GM18867 (cell line): ENCODE measurements around the gene TOMM70.

Experiments used
- ATAC-seq: cut with Tn5 transposase; IDR thresholded peaks from one replicate; pipeline ENCODE4 v1.9.1; 2021; ENCODE audit warnings: mild to moderate bottlenecking, moderate library complexity; ENCODE audit not compliant: unreplicated experiment

TOMM70 gene

DNA sequence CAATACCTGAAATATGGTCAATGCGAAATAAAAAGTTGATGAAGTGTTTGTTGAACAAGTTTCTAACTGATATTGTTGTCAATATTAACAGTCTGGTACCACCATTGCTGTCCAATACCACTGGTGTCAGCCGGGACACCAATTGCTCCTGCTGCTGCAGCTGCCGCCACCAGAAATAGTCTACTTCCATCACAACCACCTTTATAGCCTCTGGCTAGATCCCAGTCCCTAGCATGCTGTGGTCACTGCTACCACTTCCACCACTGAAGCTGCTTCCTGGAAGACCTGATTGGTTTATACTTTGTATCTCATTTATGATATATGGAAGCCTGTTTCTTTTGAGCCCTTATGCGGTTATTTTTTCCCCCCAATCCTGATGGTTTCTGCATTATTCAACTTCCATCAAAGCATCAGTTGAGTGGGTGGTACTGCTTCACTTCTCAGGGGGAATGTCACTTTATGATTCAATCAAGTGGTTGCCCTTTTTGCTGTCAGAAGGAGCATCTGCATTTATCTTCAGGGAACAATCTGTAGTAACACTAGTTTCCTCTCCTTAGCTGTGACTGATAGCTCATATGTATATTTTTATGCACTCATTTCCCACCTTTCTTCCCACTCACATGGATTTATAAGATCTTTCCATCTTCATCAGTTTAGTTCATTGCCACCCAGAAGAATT, 12.2 kb upstream of the TOMM70 start:
- no peak for ATAC-seq

DNA sequence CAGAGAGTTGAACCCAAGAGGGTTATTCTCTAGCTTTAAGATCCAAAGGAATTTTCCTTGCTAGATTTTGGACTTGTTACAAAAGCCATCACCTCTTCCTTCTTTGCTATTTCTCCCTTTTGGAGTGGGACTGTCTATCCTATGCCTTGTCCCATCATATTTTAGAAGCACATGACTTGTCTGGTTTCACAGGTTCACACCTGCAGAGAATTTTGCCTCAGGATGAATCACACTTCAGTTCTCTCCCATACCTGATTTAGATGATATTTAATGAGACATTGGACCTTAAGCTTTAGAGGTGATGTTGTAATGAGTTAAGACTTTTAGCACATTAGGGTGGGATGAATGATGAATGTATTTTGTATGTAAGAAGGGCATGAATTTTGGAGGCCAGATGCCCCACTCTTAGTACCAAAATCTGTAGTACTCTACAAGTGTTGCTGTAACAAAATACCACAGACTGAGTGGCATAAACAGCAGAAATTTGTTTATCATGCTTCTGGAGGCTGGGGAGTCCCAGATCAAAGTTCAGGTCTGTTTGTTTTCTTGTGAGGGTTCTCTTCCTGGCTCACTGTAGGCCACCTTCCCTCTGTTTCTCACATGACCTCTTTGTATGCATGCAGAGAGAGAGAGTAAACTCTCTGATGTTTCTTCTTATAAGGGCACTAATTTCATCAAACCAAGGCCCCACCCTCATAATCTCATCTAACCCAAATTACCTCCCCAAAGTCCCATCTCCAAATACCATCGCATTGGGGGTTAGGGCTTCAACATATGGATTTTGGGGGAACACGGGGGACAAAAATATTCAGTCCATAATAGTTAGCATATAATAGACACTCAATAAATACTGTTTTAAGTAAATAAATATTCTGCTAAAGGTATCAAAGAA, 10.4 kb upstream of the TOMM70 start:
- ATAC-seq: no peak

DNA sequence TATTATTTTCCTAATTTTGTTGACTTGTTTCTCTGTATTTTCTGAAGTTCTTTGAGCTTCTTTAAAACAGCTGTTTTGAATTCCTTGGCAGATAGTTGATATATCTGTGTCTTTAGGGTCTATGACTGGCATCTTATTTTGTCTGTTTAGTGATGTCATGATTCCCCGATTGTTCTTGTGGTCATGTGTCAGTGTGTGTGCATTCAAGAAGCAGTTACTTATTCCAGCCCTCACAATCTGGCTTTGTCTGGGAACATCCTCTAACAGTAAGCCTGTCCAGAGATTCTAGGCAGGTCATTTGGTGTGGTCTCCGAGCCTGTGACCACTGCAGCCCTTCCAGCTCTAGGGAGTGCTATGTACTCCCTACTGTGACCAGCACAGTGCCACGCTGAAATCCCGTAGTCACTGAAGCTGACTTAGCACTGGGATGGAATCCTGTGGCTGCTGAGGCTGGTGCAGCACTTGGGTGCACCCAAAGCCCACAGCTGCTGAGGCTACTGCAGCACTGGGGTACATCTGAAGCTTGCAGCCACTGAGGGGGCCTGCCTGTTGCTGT, 7.2 kb upstream of the TOMM70 start:
- ATAC-seq: no peak

DNA sequence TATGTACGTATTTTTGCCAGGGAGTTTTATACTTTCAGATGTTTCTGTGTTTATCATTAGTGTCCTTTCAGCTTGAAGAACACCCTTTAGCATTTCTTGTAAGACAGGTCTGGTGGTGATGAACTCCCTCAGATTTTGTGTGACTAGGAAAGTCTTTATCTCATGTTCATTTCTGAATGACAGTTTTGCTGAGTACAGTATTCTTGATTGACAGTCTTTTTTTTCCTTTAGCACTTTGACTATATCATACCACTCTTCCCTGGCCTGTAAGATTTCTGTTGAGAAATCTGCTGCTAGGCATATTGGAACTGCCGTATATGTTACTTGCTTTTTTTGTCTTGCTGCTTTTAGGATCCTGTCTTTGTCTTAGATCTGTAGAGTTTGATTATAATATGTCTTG, 6.3 kb upstream of the TOMM70 start:
- ATAC-seq: no peak

DNA sequence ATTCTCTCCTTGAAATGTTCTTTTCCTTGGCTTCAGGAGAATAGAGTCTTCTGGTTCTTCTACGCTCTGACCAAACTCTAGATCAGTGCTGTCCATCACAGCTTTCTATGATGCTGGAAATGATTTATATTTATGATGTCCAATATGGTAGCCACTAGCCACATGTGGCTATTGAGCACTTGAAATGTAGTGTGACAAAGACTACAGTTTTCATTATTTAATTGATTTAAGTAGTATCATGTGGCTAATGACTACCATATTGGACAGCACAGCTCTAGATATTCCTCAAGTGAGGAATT, 3.3 kb upstream of the TOMM70 start:
- no peak for ATAC-seq

DNA sequence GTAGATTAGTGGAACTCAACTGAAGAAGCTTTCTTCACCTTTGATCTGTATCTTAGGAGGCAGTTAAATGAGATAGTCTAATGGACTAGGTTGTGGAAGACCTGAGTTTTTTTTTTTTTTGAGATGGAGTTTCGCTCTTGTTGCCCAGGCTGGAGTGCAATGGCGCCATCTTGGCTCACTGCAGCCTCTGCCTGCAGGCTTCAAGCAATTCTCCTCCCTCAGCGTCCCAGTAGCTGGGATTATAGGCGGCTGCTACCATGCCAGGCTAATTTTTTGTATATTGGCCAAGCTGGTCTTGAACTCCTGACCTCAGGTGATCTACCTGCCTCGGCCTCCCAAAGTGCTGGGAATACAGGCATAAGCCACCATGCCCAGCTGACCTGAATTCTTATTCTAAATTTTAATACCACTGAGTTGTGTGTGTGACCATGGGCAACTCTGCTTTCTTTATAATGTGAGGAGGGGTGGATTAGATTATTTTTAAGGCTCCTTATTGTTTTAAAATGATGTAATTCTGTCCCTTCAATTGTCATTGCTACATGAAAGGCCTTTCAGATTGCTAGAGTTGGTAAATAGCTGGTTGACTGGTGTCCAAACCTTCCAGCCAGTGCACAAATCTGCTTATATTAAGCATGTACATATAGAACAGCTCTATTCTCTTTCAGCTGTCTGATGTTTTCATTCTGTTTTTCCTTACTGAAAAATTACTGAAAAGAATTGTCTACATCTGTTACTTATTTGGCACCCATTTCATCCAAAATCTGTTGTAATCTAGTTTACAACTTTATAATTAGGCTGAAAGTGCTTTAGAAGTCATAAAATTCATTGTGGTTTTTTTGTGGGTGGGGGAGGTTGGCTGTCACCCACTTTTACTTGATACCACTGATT, 2.7 kb upstream of the TOMM70 start:
- no peak for ATAC-seq

DNA sequence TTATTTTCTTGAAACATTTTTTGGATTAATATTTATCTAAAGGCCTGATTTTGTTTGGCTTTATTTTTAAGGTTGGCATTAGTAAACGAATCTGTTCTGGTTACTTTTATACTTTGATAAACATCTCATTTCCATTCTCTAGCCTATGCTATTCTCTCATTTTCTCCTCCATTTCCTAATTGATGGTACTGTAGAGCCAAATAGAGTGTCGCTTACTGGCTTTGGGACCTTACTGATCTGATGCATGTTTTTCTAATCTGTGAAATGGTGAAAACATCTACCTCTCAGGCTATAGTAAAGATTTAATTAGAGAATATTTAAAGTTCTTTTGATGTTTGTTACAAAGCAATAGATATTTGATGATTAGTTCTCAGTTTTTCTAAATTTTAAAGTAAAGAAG, 2.0 kb upstream of the TOMM70 start:
- ATAC-seq: no peak

DNA sequence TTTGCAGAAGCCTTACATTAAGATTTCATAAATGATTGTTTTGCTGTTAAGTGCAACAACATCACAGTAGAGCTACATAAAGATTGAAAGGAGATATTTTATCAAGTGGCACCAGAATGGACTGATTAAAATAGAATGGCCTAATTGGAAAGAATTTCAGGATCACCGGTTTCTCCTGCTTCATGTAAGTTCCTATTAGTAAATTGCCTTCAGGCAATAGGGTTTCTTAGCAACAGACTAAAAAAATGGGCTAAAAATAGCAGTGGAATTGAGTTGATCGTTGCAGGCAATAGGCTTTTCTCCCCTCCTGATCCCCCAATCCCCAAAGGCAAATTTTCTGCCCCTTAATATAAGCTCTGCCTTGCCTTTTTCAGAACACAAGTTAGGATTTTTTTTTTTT, 1.4 kb upstream of the TOMM70 start:
- ATAC-seq: no peak

DNA sequence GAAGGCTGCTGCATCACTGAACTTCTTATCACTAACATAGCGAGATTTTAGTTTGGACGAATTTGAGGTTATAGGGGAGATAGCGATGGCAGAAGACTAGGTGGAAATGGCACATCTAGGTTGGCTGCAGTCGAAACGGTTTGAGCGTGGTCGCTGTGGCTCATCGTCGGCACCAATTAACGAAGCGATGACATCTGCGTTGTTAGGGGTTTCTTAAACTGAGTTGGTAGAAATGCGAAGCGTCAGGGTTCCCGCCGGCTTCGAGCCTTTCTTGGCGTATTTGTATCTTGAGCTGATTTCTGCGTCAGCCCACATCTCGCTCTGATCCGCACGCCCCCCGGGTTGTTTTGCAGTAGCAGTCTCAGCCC, 769 bp upstream of the TOMM70 start:
- peak; percentile 14 for ATAC-seq

DNA sequence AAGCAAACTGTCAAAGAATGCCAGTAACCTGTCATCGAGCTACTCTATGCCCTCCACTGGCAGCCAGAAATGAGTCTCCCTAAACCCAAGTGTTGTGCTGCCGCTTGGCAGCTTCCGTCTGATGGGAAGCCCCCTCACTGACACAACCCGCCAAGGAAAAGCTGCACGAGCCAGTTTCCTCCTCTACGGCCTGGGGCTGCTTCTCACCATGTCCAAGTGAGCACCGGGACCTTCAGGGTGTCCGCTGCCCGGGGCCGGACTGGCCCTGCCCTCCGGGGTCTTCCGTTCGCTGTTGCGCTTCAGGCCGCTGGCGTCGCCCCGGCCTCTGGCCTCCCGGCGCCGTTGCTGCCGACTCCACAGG, 490 bp downstream of the TOMM70 start:
- peak; percentile 6 for ATAC-seq

DNA sequence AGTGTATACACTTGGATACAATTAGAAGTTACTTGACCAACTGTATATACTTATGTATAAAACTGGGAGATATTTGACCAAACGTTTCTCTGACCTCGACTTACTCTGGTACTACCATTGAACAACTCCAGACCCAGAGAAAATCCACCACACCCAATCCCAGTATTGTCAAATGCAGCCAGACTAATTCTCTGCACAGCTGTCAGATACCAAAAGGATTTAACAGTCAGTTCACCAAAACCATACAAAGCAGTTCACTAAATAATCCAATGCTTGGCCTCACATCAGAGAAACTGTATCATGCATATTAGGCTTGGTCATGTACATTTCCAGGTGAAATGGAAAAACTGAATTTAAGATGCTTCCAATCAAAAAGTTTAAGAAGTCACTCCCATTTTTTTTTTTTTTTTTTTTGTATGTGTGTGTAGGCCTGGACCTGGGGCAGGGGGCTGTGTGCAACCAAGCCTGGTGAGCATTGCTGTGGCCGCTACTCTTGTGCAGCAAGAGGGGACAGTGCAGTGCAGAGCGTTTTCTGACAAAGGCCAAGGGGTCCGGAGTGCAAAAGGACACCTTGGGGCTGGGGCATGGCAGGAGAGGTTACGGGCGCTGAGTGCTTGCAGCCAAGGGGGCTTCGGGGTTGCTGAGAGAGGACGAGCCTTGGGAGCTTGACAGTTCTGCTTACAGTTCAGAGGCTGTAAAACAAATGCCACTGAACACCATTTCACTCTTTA, 1.4 kb downstream of the TOMM70 start:
- no peak for ATAC-seq

DNA sequence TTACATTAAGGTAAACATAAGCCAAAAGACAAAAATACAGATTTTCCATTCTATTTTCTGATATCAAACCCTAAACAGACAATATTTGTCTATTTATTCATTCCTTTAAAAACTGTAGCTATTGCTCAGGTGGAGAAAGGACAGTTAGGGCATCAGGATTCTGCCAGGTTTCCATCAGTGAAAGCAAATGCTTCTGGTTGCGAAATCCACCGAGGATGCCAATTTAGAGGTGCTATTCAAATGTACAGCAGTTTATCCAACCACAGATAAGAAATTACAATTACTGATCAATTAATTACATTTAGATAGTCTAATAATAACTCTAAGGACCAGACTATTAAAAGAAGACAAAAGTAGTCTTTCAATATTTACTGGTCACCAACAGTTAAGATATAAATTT, 3.9 kb downstream of the TOMM70 start:
- no peak for ATAC-seq

DNA sequence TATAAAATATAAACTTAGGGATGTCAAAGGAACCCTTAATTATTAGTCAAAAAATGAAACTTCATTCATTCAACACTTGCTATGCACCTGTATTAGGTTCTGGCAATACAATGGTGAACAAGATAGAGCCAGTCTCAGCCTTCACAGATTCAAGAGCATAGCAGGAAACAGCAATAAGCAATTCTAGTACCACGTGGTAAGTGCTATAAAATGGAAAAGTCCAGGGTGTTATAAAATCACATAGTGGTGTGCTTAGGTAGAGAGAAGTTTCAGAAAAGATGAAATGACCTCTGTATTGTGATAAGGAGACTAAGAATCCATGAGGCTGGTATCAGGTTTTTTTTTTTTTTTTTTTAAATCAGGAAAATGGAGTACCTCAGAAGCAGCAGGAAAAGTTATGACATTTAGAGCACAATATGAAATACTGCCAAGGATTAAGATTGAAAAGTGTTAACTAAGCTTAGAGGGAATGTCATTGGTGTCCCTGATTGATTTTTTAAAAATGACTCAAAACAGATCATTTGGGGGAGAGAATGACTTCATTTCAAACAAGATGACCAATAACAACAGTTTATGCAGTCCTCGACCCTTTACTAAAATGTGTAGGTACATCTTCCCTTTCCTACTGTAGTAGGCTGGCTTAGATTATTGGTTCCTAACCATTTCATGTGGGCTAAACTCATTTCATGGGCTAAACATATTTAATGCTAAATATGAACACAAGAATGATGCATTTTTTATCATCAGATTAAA, 5.0 kb downstream of the TOMM70 start:
- no peak for ATAC-seq

DNA sequence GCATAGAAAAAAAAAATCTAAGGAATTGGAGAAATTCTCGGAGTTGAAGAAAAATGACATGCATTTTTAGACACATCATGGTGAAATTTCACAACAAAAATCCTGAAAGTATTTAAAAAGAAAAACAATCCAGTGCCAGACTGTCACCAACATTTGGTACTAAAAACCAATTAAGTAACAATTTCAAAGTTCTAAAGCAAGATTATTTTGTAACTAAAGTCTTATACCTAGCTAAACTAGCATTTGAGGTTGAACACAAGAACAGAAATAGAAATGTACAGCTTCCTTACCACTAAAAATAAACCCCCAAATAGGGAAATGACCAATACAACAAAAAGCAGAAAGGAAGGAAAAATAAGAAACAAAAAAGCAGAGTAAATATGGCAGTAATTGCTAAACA, 11.9 kb downstream of the TOMM70 start:
- ATAC-seq: no peak

DNA sequence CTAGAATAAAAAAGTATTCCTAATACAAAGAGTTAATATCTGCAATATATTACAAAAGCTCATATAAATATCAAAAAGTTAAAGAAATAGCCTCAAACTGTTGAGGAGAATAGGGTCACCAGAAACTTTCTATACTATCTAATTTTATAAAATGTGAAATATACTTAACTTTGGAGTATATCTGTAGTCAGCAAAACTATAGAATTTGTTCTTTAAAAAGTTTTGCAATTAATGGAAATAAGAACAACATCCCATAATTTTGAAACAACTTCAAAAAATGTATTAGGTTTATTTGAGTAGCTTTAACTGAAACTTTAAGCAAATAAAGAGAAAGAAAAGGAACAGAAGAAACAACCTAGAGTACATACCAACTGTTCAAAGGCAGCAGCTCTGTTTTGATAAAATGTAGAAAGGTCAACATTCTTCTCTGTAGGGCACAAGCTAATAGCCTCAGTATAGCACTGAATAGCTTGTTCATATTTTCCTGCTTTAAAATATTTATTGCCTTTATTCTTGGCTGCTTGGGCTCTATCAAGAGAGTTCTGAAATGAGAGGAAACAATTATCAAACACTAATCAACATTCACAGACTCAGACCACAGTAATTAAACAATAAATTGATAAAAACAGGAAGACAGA, 14.3 kb downstream of the TOMM70 start:
- no peak for ATAC-seq

DNA sequence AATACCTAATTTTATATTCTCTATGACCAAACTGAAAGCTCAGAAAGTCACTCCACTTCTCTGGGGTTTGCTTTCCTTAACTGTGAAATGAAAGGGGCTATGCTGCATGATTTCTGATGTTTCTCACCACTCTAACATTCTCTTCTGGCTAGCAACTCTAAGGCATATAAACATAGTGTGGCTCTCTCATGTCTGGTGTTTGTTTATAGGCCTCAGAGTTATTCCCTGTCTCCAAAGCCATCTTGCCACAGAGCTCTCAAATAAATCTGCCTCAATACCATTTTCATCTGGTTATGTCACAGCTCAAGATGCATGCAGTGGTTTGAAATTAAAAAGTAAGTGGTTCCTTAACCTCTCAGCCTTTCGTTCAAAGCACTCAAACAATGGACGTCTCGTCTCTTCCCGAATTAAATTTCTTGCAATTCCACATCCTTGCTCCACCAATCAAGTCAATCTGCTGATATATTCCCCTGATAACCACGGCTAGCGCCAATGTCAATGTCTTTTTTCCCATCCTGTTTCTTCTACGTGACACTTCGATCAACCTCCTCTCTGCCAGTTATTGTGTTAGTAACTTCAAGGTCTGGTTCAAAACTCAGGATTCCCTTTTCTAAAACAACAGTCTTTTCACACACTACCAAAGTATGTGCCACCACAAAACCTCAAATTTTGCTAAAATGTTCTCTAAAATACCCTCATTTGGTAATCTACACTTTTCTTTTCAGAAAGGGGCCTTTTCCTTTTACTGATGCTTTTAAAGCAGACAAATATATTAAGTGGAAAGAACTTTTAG, 16.0 kb downstream of the TOMM70 start:
- ATAC-seq: no peak

DNA sequence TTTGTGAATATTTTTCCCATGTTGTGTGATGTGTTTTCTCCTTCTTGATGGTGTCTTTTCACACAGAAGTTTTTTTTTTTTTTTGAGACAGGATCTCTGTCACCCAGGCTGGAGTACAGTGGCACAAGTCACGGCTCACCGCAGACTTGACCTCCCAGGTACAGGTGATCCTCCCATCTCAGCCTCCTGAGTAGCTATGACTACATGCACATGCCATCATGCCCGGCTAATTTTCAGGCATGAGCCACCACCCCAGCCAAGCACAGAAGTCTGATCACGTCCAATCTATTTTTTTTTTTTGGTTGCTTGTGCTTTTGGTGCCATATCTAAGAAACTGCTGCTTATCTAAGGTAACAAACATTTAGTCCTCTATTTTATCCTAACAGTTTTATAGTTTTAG, 24.6 kb downstream of the TOMM70 start:
- ATAC-seq: no peak

DNA sequence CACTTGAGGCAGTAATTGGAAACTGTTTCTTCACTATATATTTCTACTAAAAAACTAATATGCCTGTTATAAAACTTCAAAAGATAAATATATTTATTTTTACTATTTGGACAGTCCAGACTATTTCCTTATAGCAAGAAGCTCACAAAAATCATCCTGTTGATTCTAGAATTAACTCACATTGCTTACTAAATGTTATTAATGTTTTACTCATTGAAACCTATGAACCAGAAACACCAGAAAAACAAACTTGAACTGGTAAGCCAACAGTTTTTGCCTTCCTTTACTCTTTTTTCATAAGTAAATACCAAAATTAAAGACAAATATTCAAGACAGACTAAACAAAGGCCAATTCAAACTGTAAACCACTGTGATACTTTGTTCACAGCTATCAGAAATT, 26.4 kb downstream of the TOMM70 start:
- ATAC-seq: no peak

DNA sequence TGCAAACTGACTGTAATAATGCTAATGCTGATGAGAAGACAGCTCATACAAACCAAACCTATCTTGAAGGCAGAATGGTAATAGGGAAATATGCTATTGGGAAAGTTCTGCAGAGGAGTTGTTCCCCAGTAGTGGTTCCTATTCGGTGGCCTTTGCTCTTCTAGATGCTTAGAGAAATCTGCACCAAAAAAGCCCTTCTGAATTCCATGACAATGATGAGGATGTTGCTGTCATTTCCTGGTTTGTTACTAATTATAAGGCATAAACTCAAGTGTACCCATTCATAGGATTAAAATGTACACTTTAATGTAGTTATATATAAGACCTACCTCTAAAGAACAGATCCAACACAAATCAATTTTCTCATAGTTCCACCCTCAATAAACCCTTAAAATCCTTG, 30.1 kb downstream of the TOMM70 start:
- no peak for ATAC-seq
